HG03280 (cell line): ENCODE measurements around the gene RBM38.
A peak's percentile ranks its signal among the peaks of the same experiment; 100 is the strongest.

Experiments used
- ATAC-seq: cut with Tn5 transposase; IDR thresholded peaks from one replicate; pipeline ENCODE4 v1.9.1; 2021; ENCODE audit warnings: mild to moderate bottlenecking, moderate library complexity; ENCODE audit not compliant: unreplicated experiment

Gene RBM38

GRCh38 chr20:57389695-57390603 is 1.2 kb upstream of the RBM38 start:
- ATAC-seq = no peak

GRCh38 chr20:57391439-57392301 is 474 bp downstream of the RBM38 start:
- ATAC-seq = peak; percentile 3

- ATAC-seq = no peak
Measured at GRCh38 chr20:57392512-57393271, 1.5 kb downstream of the RBM38 start.

GRCh38 chr20:57393321-57394120 is 2.3 kb downstream of the RBM38 start:
- ATAC-seq = no peak

GRCh38 chr20:57394121-57395082 is 3.2 kb downstream of the RBM38 start:
- ATAC-seq = no peak

GRCh38 chr20:57395111-57395966 is 4.1 kb downstream of the RBM38 start:
- ATAC-seq = no peak

- no peak for ATAC-seq
Measured at GRCh38 chr20:57396212-57396983, 5.2 kb downstream of the RBM38 start.

GRCh38 chr20:57396984-57397692 is 5.9 kb downstream of the RBM38 start:
- ATAC-seq = no peak

GRCh38 chr20:57397693-57398108 is 6.5 kb downstream of the RBM38 start:
- ATAC-seq = no peak

GRCh38 chr20:57398231-57398821 is 7.1 kb downstream of the RBM38 start:
- ATAC-seq = peak; percentile 61

- no peak for ATAC-seq
Measured at GRCh38 chr20:57398901-57399535, 7.8 kb downstream of the RBM38 start.

GRCh38 chr20:57399587-57400155 is 8.5 kb downstream of the RBM38 start:
- ATAC-seq = peak; percentile 32

- no peak for ATAC-seq
Measured at GRCh38 chr20:57400231-57400701, 9.1 kb downstream of the RBM38 start.

GRCh38 chr20:57400821-57401564 is 9.8 kb downstream of the RBM38 start:
- no peak for ATAC-seq

GRCh38 chr20:57401565-57401918 is 10.3 kb downstream of the RBM38 start:
- no peak for ATAC-seq
